CD4-positive, alpha-beta T cell treated with Interleukin-17A for 1 hour (primary cell): ENCODE results near the gene DDX25.
A peak's percentile ranks its signal among the peaks of the same experiment; 100 is the strongest.
"Not testable (repeated sequence)": the region's sequence is repeated elsewhere in the genome, so short reads cannot be mapped to it uniquely, and the experiment has no call there.

ENCODE experiments used
- DNase-seq: peaks from one replicate; pipeline ENCODE4 v3.0.0-alpha.2; 2020

DDX25 gene

DNA sequence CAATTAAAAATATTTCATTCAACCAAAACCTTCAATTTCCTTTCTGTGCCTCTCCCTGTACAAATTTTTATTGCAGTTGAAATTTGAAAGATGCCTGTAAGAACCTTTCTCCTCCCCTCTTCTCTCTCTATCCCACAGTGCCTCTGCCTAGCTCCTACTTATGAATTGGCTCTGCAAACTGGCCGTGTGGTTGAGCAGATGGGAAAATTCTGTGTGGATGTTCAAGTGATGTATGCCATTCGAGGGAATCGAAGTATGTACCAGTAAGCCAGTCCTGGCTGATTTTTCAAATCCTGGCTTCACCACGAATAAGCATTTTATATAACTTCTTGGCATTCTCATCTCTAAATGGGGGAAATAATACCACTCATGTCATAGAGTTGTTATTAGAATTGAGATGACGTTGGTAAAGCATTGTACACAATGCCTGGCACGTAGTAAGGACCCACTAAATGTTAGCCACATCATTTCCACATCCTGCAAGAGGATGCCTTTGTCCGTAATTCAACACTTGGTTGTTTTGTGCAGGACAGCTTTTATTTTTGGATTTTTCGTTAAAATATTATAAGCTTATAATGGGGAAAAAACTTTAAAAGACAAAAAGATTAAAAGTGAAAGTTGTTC is 6.0 kb downstream of the DDX25 start:
- no peak for DNase-seq

- DNase-seq = not testable (repeated sequence)
Observed at GRCh38 chr11:125914601-125915000, 10.3 kb downstream of the DDX25 start.

DNA sequence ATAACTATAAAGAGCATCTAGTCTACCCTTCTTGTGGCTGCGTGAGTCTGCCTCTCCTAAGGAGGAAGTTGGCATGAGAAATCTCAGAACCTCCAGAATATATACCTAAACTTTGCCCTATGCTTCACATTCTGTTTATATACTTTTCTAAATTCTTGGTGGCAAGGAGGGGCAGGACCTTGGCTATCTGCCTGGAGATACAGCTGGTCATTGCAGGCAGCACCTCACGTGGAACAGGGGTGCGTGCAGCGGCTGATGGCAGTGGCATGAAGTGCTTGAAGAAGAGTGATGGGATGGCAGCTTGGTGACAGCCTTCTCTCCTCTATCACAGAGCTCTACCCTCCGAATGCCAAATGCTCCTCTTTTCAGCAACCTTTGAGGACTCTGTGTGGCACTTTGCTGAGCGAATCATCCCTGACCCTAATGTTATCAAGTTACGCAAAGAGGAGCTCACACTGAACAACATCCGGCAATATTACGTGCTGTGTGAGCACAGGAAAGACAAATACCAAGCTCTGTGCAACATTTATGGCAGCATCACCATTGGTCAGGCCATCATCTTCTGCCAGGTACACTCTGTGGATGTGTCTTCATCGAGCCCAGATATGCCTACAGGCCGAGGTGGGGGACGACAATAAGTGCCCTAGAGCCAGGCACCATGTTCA is 12.5 kb downstream of the DDX25 start:
- no peak for DNase-seq

DNA sequence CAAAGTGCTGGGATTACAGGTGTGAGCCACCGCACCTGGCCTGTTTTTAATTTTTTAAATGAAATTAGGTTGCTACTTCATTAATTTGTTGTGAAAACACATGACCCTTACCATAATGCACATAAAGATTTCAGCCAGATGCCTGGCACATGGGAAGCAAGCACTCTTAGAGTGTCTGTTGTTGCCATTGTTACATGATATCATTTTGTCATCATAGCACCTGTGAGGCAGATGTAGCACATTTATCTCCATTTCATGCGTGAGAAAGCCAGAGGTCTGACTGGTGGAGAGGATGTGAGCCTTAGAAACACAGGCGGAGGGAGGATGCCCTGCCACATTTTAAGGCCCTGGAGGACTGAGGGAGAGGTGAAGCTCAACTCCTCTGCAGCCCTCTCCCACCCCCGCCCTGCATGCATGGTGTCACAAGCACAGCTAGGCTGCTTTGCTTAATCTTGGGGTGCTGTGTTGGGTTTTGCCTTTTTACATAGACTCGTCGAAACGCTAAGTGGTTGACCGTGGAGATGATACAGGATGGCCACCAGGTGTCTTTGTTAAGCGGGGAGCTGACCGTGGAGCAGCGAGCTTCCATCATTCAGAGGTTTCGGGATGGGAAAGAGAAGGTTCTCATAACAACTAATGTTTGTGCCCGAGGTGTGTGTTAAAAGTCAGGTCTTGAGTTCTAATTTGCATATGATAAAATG is 14.0 kb downstream of the DDX25 start:
- DNase-seq = no peak

- DNase-seq = no peak
Observed at GRCh38 chr11:125921042-125921441, 16.7 kb downstream of the DDX25 start.

GRCh38 chr11:125922156-125922555 is 17.8 kb downstream of the DDX25 start:
- no peak for DNase-seq

- DNase-seq = peak; percentile 66
Observed at GRCh38 chr11:125923012-125923579, 18.8 kb downstream of the DDX25 start.

DNA sequence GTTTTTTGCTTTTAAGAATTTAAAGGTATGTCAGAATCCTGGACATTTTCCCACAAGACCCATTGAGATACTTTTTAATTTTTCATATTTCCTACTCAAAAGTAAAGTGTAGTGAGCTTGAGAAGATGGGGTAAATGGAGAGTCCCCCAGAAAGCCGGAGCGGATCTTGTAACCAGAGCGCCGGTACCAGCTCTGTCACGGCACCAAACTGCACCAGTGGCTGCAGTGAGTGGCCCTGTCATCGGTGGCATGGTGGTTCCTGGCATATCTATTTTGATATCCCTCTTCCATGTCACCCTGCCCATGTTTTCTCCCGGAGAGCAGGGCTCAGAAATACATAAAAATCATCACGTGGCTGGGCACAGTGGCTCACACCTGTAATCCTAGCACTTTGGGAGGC is 19.3 kb downstream of the DDX25 start:
- DNase-seq = no peak

GRCh38 chr11:125924384-125925007 is 20.2 kb downstream of the DDX25 start:
- no peak for DNase-seq

DNA sequence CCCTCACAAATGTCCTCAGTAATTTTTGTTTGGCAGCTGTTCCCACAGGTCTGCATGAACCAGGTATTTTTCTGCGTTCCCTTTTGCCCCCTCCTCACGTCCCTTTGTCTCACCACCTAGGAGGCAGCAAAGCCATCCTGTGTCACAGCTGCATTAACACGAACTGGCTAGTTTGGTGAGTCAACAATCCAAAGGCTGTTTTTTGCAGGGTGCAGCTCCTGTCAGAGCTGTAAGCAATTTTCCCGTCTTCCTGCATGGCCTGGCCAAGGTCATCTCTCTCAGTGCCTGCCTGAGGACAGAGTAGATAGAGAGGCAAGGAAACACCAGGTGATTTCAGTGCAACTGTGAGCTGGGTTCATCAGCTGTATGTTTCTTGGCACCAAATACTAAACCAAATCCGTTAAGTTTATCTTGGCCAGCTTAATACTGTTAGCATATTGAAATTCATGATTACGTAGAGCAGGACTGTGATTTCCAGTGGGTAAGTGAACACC is 21.0 kb downstream of the DDX25 start:
- no peak for DNase-seq

DNA sequence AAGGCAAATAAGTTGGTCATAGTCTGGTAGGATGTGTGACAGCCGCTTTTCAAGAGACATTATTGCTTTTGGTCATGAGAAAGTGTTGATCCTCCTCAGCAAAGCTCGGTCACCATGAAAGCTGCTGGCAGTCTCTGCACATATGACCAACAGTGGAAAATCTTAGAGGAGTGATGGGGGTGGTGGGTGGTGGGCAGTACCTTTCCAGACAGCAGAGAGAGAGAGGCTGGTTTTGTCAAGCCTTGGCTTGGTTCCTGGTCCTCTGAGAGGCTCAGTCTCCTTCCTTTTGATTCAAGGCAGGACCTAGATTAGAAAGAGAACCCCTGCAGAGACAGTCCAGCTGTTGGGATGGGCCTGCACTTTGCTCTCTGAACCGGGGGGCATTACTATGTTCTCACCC is 21.5 kb downstream of the DDX25 start:
- DNase-seq = no peak

DNA sequence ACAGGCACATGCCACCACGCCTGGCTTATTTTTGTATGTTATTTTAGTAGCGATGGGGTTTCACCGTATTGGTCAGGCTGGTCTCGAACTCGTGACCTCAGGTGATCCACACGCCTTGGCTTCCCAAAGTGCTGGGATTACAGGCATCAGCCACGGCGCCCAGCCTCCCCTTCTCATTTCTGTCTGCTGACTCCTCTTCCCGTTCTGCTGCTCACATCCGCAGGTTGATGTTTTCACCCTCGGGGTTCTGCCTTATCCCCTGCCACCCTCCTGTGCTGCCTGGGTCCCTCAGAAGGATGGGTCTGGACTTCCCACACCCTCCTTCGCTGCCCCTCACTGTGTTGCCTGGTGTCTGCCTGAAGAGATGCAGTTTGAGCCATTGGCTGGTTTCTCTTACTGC is 22.4 kb downstream of the DDX25 start:
- no peak for DNase-seq

GRCh38 chr11:125929445-125930075 is 25.3 kb downstream of the DDX25 start:
- no peak for DNase-seq

GRCh38 chr11:125930076-125930450 is 25.8 kb downstream of the DDX25 start:
- DNase-seq = no peak

DNA sequence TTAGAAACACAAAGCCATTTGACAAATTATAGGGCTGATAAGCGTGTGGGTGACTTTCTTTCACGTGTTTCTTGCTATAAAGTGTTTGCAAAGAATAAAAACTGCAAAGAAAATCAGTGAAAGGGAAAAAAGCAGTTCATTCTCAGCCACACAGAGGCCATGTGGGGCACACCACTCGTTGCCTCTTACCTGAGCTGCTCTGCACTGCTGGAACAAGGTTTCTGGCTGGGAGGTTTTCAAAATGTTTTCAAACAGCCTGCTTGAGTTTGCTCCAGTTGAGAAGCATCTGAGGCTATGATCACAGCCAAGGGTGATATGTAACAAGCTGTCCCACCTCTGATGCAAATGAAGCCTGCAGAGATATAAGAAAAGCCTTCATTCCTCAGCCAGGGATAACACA is 26.8 kb downstream of the DDX25 start:
- DNase-seq = no peak

DNA sequence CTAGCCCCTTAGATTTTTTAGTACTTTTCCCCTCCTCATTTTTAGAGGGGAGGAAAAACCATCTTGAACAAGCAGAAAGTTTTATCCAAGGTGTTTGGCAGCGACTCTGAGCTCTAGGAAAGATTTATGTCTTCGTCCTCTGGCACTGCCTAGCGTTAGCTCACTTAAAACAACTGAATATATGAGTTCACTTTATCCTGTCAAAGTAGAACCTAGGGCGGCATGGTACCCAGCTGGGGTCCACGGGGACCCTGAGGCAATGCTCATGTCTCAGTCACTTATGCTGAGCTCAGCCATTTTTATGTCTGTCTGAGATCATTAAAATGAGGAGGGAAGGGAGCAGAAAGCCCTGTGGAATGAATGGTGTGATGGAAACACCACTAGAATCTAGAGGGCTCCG is 27.4 kb downstream of the DDX25 start:
- DNase-seq = no peak

GRCh38 chr11:125932301-125932700 is 28.0 kb downstream of the DDX25 start:
- DNase-seq = no peak

GRCh38 chr11:125933030-125933813 is 28.9 kb downstream of the DDX25 start:
- DNase-seq = no peak

DNA sequence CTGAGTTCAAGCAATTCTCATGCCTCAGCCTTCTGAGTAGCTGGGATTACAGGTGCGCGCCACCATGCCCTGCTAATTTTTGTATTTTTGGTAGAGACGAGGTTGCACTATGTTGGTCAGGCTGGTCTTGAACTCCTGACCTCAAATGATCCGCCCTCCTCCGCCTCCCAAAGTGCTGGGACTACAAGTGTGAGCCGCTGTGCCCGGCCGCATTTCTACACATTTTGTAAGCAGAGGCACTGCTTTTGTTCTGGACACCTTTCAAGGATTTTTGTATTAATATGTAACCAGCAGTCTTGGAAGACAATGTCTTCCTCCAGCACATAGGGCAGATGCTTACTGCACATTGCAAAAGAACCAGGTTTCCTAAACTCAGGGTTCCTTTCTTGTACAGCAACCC is 30.2 kb downstream of the DDX25 start:
- no peak for DNase-seq

GRCh38 chr11:125935056-125935455 is 30.7 kb downstream of the DDX25 start:
- DNase-seq = no peak

DNA sequence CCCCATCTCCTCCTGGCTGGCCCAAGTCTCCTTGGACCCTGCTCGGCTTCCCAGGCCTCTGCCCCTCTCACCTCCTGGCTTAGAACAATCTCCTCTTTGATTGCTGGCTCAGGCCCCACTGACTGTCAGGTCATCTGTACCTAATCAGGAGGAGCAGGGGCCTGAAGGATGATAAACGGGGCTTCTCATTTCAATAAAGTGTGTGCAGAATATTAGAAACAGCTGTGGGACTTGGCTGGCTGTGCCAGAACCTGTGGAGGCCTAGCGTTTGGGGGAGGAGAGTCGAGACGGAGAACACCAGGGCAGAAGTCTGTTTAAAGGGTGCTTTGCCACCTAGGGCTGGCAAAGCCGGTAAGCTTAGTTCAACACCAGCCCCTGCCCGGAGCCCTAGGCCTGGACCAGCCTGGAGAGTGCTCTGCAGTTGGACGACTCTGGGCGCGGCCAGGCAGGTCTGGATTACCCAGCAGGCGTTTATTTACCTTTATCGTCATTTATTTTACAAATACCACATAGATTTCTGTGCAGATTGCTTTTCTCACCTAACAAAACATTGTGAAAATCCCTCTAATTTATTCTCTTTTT is 31.4 kb downstream of the DDX25 start:
- DNase-seq = no peak

DNA sequence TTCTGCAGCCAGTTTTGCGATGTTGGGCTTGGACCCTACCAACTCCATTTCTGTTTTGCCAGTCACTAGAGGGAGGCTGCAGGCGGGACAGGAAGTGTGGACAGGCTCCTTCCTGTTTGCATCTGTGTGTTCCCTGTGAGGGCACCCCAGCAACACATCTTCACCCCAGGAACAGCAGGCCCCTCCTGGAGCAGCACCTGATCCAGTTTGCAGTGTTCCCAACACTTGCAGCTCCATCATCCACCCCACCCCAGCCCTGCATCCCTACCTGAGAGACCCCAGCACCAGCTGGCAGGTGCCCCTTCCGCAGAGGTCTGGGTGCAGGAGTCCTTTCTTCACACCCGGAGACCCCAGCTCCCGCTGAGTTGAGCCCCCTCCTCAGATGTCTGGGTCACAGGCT is 34.1 kb downstream of the DDX25 start:
- no peak for DNase-seq
